ENCODE data around the gene TRIP13.
A peak's percentile ranks its signal among the peaks of the same experiment; 100 is the strongest.

Gene TRIP13

DNA sequence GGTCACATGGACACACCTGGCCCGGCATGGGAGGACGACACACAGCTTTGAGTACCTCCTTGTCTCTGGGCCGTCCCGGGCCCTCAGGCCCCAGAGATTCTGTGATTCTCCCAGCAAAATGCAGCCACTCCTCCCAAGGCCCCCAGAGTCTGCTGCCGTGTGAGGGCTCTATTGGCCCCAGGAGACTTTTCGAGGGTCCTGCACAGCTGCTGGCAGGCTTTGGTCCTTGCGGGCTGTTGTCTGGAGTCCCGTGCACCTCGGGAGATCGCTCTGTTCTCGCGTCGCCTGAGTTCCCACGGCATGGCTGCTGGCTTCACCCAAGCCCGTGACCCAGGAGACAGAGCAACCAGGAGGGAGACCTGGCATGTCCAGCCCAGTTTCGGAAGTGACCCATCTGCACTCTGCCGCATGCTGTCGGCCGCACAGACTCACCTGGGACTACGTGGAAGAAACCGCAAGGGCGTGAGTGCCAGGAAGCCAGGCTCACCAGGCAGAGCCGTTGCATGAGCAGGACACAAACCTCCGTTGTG lies 69.1 kb downstream of the TRIP13 start:
- H3K27ac ChIP-seq (ENCODE audit: low read depth, low read length): no peak overlapping the region
- peaks cover 22% of the 10 kb centered on the region for H3K4me1 ChIP-seq (ENCODE audit: control insufficient read depth, low read length)
- no peaks in the 10 kb centered on the region for H3K9me2 ChIP-seq (replicated peaks; ENCODE audit: control insufficient read depth, low read length)
- H3K27me3 ChIP-seq (ENCODE audit: control insufficient read depth, low read length): 0 out of 2 replicates have a peak, but pooled peaks cover 2% of the 10 kb centered on the region
- no peak overlapping the region for H3K4me2 ChIP-seq (ENCODE audit: low read length)
- H3K4me3 ChIP-seq (ENCODE audit: low read length): no peak overlapping the region
- H3F3A ChIP-seq (ENCODE audit: control insufficient read depth, insufficient read depth): no peaks in the 10 kb centered on the region
- no peak for TF ChIP-seq EZH2phosphoT487 (IDR thresholded peaks at IDR 0.05; ENCODE audit: borderline replicate concordance, low read length)
- no peak for TF ChIP-seq CTCF (IDR thresholded peaks at IDR 0.05; ENCODE audit: low read depth, low read length, poor library complexity, severe bottlenecking)
- H3K9me3 ChIP-seq (ENCODE audit: control insufficient read depth, insufficient read depth, low read length): no peaks in the 10 kb centered on the region
- no peaks in the 10 kb centered on the region for H3K36me3 ChIP-seq (ENCODE audit: control insufficient read depth, low read length)
- no peaks in the 10 kb centered on the region for H4K20me1 ChIP-seq (ENCODE audit: control insufficient read depth, insufficient read depth, low read depth, low read length)
- no peaks in the 10 kb centered on the region for H3K79me2 ChIP-seq (ENCODE audit: control insufficient read depth, low read length)

DNA sequence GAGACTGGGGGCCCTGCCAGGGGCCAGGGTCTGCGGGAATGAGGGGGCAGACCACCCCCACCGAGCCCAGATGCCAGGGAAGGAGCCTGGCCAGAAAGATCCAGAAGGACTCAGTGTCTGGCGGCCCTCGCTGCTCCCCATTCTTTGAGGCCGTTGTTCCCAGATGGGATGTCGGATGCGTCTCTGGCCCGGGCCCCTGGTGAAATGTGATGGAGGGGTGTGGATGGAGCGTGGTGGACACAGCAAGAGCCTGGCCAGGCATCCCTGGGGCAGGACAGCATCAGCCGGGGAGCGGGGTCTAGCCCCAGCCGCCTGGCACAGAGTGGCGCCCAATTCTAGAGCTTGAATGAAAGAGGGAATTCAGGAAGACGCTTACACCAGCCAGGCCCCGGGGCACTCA lies 69.7 kb downstream of the TRIP13 start:
- H3K4me1 ChIP-seq (ENCODE audit: control insufficient read depth, low read length): peaks cover 22% of the 10 kb centered on the region

DNA sequence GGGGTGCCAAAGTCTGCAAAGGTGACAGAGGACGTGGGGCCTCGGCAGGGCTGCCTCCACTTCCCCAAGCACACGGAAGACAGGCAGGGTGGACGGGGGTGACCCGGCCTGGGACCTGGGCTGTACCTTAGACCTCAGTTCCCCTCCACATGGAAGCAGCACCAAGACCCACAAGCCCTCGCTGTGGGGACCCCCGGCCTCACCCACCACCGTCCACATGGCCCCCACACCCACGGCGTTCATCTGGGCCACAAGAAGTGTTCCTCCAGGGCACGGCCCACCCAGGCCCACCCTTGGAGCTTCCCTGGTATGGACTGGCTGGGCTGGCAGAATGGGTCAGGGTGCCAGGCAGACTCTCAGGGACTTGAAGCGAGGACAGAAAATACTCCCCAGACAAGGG lies 70.1 kb downstream of the TRIP13 start:
- Histone ChIP-seq H3K36me3 (ENCODE audit: control insufficient read depth, low read length) (no peaks in the 10 kb centered on the region), H3K9me3 (ENCODE audit: control insufficient read depth, insufficient read depth, low read length) (no peaks in the 10 kb centered on the region), H3K27ac (ENCODE audit: low read depth, low read length) (peak overlapping the region; percentile 59; the same call in 1 of the 2 replicates), H3K4me1 (ENCODE audit: control insufficient read depth, low read length) (peaks cover 22% of the 10 kb centered on the region), H3K27me3 (ENCODE audit: control insufficient read depth, low read length) (0 out of 2 replicates have a peak, but pooled peaks cover 2% of the 10 kb centered on the region), H4K20me1 (ENCODE audit: control insufficient read depth, insufficient read depth, low read depth, low read length) (no peaks in the 10 kb centered on the region), H3K4me3 (ENCODE audit: low read length) (no peak overlapping the region), H3K79me2 (ENCODE audit: control insufficient read depth, low read length) (no peaks in the 10 kb centered on the region), H3K4me2 (ENCODE audit: low read length) (no peak overlapping the region), H3K9me2 (replicated peaks; ENCODE audit: control insufficient read depth, low read length) (no peaks in the 10 kb centered on the region), H3F3A (ENCODE audit: control insufficient read depth, insufficient read depth) (no peaks in the 10 kb centered on the region)
- TF ChIP-seq CTCF (IDR thresholded peaks at IDR 0.05; ENCODE audit: low read depth, low read length, poor library complexity, severe bottlenecking): no peak
- TF ChIP-seq EZH2phosphoT487 (IDR thresholded peaks at IDR 0.05; ENCODE audit: borderline replicate concordance, low read length): no peak

More for the DNA sequence above, 69.7 kb downstream of the TRIP13 start:
- 0 out of 2 replicates have a peak, but pooled peaks cover 2% of the 10 kb centered on the region for H3K27me3 ChIP-seq (ENCODE audit: control insufficient read depth, low read length)
- H3K27ac ChIP-seq (ENCODE audit: low read depth, low read length): no peak overlapping the region
- no peaks in the 10 kb centered on the region for H3K9me2 ChIP-seq (replicated peaks; ENCODE audit: control insufficient read depth, low read length)
- no peaks in the 10 kb centered on the region for H4K20me1 ChIP-seq (ENCODE audit: control insufficient read depth, insufficient read depth, low read depth, low read length)
- no peaks in the 10 kb centered on the region for H3K79me2 ChIP-seq (ENCODE audit: control insufficient read depth, low read length)
- no peaks in the 10 kb centered on the region for H3K9me3 ChIP-seq (ENCODE audit: control insufficient read depth, insufficient read depth, low read length)
- no peaks in the 10 kb centered on the region for H3F3A ChIP-seq (ENCODE audit: control insufficient read depth, insufficient read depth)
- H3K4me3 ChIP-seq (ENCODE audit: low read length): no peak overlapping the region
- H3K4me2 ChIP-seq (ENCODE audit: low read length): no peak overlapping the region
- no peaks in the 10 kb centered on the region for H3K36me3 ChIP-seq (ENCODE audit: control insufficient read depth, low read length)
- no peak for TF ChIP-seq CTCF (IDR thresholded peaks at IDR 0.05; ENCODE audit: low read depth, low read length, poor library complexity, severe bottlenecking)
